Astrocyte (in vitro differentiated cells and primary cell): Measurements from ENCODE around the gene DYNLT1. TPM values are rescaled to one million over a fixed set of nuclear protein-coding genes. Genes with fewer than 3 reads are reported as not detected.

Experiments used
- DNase-seq: peaks from one replicate; pipeline ENCODE4 v3.0.0-alpha.2; 2010; ENCODE audit warnings: low read depth
- FAIRE-seq: peaks from 2 replicates; lab custom pipeline; 2011; peaks lifted over from hg19 to GRCh38; lab: Jason Lieb, UNC
- H2AFZ ChIP-seq: 2 replicates; pipeline ENCODE4 v1.6.0; 2012; ENCODE audit warnings: low read depth, low read length, inconsistent platforms
- H3K27ac ChIP-seq: 2 replicates; pipeline ENCODE4 v1.5.1; 2011; ENCODE audit warnings: low read depth, low read length, inconsistent platforms
- H3K27me3 ChIP-seq: 2 replicates; pipeline ENCODE4 v1.6.0; 2011; ENCODE audit warnings: low read length, inconsistent platforms; ENCODE audit not compliant: insufficient read depth
- H3K36me3 ChIP-seq: 2 replicates; pipeline ENCODE4 v1.5.1; 2011; ENCODE audit warnings: low read length, inconsistent platforms; ENCODE audit not compliant: insufficient read depth
- H3K4me1 ChIP-seq: 2 replicates; pipeline ENCODE4 v1.5.1; 2011; ENCODE audit warnings: low read length, inconsistent platforms; ENCODE audit not compliant: insufficient read depth
- H3K4me2 ChIP-seq: 2 replicates; pipeline ENCODE4 v1.6.0; 2012; ENCODE audit warnings: low read length, inconsistent platforms
- H3K4me3 ChIP-seq: 2 replicates; pipeline ENCODE4 v1.5.1; 2011; ENCODE audit warnings: low read depth, mild to moderate bottlenecking, low read length, inconsistent platforms; ENCODE audit not compliant: insufficient read depth
- H3K79me2 ChIP-seq: 2 replicates; pipeline ENCODE4 v1.6.0; 2012; ENCODE audit warnings: mild to moderate bottlenecking, low read length, inconsistent platforms; ENCODE audit not compliant: insufficient read depth
- H3K9ac ChIP-seq: 2 replicates; pipeline ENCODE4 v1.6.0; 2012; ENCODE audit warnings: mild to moderate bottlenecking, low read length, inconsistent platforms
- H3K9me3 ChIP-seq: 2 replicates; pipeline ENCODE4 v1.5.1; 2012; ENCODE audit warnings: low read depth, mild to moderate bottlenecking, low read length, inconsistent platforms; ENCODE audit not compliant: insufficient read depth
- H4K20me1 ChIP-seq: 2 replicates; pipeline ENCODE4 v1.6.0; 2012; ENCODE audit warnings: low read length, inconsistent platforms; ENCODE audit not compliant: insufficient read depth
- H3K27ac Mint-ChIP-seq: one replicate; pipeline ENCODE4 v1.8.0; 2021; ENCODE audit warnings: mild to moderate bottlenecking, mixed read lengths; ENCODE audit not compliant: unreplicated experiment
- H3K27me3 Mint-ChIP-seq: one replicate; pipeline ENCODE4 v1.8.0; 2021; ENCODE audit warnings: low read depth, mixed read lengths; ENCODE audit not compliant: unreplicated experiment
- H3K36me3 Mint-ChIP-seq: one replicate; pipeline ENCODE4 v1.8.0; 2021; ENCODE audit warnings: low read depth, mixed read lengths; ENCODE audit not compliant: unreplicated experiment
- H3K4me1 Mint-ChIP-seq: one replicate; pipeline ENCODE4 v1.8.0; 2021; ENCODE audit warnings: low read depth, mixed read lengths; ENCODE audit not compliant: unreplicated experiment
- H3K4me3 Mint-ChIP-seq: one replicate; pipeline ENCODE4 v1.8.0; 2021; ENCODE audit warnings: mild to moderate bottlenecking, moderate library complexity, mixed read lengths; ENCODE audit not compliant: unreplicated experiment
- H3K9me3 Mint-ChIP-seq: one replicate; pipeline ENCODE4 v1.8.0; 2021; ENCODE audit warnings: mild to moderate bottlenecking, mixed read lengths; ENCODE audit not compliant: unreplicated experiment
- CTCF ChIP-seq: IDR thresholded peaks from 2 replicates; pipeline ENCODE4 v1.5.1; 2011; ENCODE audit warnings: low read depth, mild to moderate bottlenecking, inconsistent platforms, low read length, moderate library complexity; ENCODE audit not compliant: insufficient read depth
- EZH2 ChIP-seq: IDR thresholded peaks from 2 replicates; pipeline ENCODE4 v1.6.1; 2012; ENCODE audit warnings: mild to moderate bottlenecking, low read length, inconsistent platforms; ENCODE audit not compliant: insufficient read depth
- total RNA-seq: library from RNA; stranded (reverse); gene quantifications from 2 replicates; pipeline ENCODE4 v1.2.1, GENCODE V29; 2021

The DYNLT1 gene
- total RNA-seq, 1 donor from 2014 or later, result 169 TPM

DNA sequence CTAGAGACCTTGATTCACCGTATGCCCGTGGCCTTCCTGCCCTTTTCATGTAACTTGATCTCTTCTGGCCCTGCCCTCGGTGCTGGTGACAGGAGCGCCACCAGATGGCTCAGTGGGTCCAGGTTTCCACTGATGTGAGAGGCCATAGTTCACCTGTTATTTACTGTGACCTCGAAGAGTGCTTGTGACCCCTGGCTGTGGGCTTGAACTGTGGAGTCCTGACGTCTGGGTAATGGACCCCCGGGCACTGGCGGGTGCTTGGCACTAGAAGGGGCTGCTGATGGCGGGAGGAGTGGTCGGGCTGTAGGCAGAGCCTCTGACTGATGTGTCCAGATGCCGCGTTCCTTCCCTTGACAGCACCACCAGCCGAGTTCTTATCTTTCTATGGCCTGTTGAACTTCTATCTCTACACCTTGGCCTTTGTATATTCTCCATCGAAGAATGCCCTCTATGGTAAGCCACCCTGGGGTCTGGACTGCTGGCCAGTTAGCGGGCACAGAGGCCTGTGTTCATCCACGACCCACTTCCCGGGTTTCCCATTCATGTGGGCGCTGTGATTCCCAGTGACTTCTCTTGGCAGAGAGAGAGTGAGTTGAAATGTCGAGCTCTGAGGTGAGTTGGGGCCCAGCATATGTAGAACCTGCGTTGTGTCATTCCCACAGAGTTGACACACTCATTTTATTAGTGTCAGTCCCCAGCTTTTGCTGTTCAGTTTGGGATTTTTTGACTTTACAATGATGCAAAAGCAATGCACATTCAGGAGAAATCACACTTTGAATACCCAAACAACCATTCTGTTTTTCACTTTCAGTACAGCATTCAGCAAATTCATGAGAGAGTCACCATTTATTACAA, 14.9 kb downstream of the DYNLT1 start:
- Histone ChIP-seq H4K20me1 (peaks cover 27% of the 10 kb centered on the region), H3K27ac (no peak overlapping the region), H3K27me3 (no peaks in the 10 kb centered on the region), H3K9me3 (no peaks in the 10 kb centered on the region), H3K4me3 (no peak overlapping the region), H3K9ac (no peak overlapping the region), H3K36me3 (peaks cover 32% of the 10 kb centered on the region), H2AFZ (no peak overlapping the region), H3K4me1 (peaks cover 19% of the 10 kb centered on the region), H3K4me2 (no peak overlapping the region), H3K79me2 (peaks cover 7% of the 10 kb centered on the region)
- no peak for DNase-seq
- peaks cover 32% of the 10 kb centered on the region for H3K36me3 Mint-ChIP-seq
- H3K4me1 Mint-ChIP-seq, result peaks cover 14% of the 10 kb centered on the region
- no peak for TF ChIP-seq CTCF
- TF ChIP-seq EZH2, result no peak
- no peak overlapping the region for H3K27ac Mint-ChIP-seq
- no peak for FAIRE-seq
- no peaks in the 10 kb centered on the region for H3K9me3 Mint-ChIP-seq
- no peaks in the 10 kb centered on the region for H3K27me3 Mint-ChIP-seq
- H3K4me3 Mint-ChIP-seq, result no peak overlapping the region

- TF ChIP-seq EZH2 (no peak), CTCF (no peak)
- H2AFZ ChIP-seq, result no peak overlapping the region
- H4K20me1 ChIP-seq, result peaks cover 27% of the 10 kb centered on the region
- Mint-ChIP-seq H3K4me1 (peaks cover 14% of the 10 kb centered on the region), H3K36me3 (peaks cover 32% of the 10 kb centered on the region), H3K9me3 (no peaks in the 10 kb centered on the region), H3K27ac (no peak overlapping the region), H3K4me3 (no peak overlapping the region), H3K27me3 (no peaks in the 10 kb centered on the region)
- peaks cover 19% of the 10 kb centered on the region for H3K4me1 ChIP-seq
- no peaks in the 10 kb centered on the region for H3K9me3 ChIP-seq
- H3K36me3 ChIP-seq, result peaks cover 29% of the 10 kb centered on the region
- no peak overlapping the region for H3K4me3 ChIP-seq
- no peak for FAIRE-seq
- no peak for DNase-seq
- no peak overlapping the region for H3K27ac ChIP-seq
- no peak overlapping the region for H3K9ac ChIP-seq
- H3K27me3 ChIP-seq, result no peaks in the 10 kb centered on the region
- H3K79me2 ChIP-seq, result peaks cover 7% of the 10 kb centered on the region
- H3K4me2 ChIP-seq, result no peak overlapping the region
These were observed 16.0 kb downstream of the DYNLT1 start for GRCh38 chr6:158628542-158628941.

- no peaks in the 10 kb centered on the region for H3K9me3 Mint-ChIP-seq
- H3K9ac ChIP-seq, result no peak overlapping the region
These were observed 16.7 kb downstream of the DYNLT1 start for GRCh38 chr6:158627940-158628211.

More at GRCh38 chr6:158627940-158628211, 16.7 kb downstream of the DYNLT1 start:
- Histone ChIP-seq H2AFZ (no peak overlapping the region), H3K9me3 (no peaks in the 10 kb centered on the region), H3K4me2 (no peak overlapping the region), H3K36me3 (peaks cover 24% of the 10 kb centered on the region), H3K4me3 (no peak overlapping the region), H4K20me1 (peaks cover 28% of the 10 kb centered on the region), H3K27me3 (no peaks in the 10 kb centered on the region), H3K79me2 (peaks cover 3% of the 10 kb centered on the region), H3K4me1 (peaks cover 19% of the 10 kb centered on the region), H3K27ac (no peak overlapping the region)
- H3K27ac Mint-ChIP-seq, result peak overlapping the region; percentile 68
- peaks cover 16% of the 10 kb centered on the region for H3K4me1 Mint-ChIP-seq
- no peak for FAIRE-seq
- TF ChIP-seq CTCF (no peak), EZH2 (no peak)
- H3K4me3 Mint-ChIP-seq, result no peak overlapping the region
- peaks cover 30% of the 10 kb centered on the region for H3K36me3 Mint-ChIP-seq
- no peak for DNase-seq
- no peaks in the 10 kb centered on the region for H3K27me3 Mint-ChIP-seq
